ENCODE measurements around the gene OPRD1.
"Not testable (repeated sequence)": the region's sequence is repeated elsewhere in the genome, so short reads cannot be mapped to it uniquely, and the experiment has no call there.

The OPRD1 gene

DNA sequence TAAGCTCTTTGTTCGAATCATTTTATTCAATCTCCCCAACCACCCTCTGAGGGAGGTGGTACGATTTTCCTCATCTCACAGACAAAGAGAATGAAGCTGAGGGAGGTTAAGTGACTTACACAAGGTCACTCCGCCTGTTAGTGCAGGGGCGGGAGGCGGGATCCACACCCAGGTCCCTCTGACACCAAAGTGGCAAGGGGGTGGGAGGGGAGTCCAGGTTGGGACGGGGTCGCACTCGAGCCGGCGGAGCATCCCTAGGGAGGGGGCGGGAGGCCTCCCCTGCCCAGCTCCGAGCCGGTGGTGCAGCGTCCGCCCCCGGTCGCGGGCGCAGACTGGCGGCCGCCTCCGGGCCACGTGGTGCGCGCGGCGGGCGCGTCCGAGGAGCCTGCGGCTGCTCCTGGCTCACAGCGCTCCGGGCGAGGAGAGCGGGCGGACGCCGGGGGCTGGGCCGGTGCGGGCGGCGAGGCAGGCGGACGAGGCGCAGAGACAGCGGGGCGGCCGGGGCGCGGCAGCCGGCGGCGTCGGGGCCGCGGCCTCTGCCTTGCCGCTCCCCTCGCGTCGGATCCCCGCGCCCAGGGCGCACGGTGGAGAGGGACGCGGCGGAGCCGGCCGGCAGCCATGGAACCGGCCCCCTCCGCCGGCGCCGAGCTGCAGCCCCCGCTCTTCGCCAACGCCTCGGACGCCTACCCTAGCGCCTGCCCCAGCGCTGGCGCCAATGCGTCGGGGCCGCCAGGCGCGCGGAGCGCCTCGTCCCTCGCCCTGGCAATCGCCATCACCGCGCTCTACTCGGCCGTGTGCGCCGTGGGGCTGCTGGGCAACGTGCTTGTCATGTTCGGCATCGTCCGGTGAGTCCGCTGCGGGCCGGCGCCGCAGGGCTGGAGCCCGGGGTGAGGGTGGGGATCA, at the start of gene OPRD1:
Gene OPRD1, plus strand, starts transcription at position 405 of the 903 bp plus-strand sequence. Its CDS starts 214 bp downstream, at position 619.
- DNase-seq = no peak

DNA sequence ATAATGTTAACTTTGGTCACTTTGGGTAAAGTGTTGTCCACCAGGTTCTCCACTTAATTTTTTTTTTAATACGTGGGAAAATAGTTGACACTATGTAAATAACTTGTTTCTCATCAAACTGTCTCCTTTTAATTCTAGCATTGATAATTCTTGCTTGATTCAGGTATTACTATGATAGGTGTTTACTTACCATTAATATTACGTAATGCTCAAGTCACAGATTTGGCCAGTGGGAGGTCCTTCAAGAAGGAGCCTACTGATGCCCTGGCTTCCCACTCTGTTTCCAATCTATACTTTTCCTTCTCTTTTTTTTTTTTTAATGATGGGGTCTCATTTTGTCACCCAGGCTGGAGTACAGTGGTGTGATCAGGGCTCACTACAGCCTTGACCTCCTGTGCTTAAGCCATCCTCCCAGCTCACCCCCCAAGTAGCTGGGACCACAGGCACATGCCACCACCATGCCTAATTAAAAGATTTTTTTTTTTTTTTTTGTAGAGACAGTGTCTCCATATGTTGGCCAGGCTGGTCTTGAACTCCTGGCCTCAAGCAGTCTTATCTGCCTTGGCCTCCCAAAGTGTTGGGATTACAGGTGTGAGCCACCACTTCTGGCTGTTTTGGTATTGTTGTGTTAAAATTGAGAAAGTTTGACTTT, 45.3 kb upstream of the OPRD1 start:
- no peak for DNase-seq

DNA sequence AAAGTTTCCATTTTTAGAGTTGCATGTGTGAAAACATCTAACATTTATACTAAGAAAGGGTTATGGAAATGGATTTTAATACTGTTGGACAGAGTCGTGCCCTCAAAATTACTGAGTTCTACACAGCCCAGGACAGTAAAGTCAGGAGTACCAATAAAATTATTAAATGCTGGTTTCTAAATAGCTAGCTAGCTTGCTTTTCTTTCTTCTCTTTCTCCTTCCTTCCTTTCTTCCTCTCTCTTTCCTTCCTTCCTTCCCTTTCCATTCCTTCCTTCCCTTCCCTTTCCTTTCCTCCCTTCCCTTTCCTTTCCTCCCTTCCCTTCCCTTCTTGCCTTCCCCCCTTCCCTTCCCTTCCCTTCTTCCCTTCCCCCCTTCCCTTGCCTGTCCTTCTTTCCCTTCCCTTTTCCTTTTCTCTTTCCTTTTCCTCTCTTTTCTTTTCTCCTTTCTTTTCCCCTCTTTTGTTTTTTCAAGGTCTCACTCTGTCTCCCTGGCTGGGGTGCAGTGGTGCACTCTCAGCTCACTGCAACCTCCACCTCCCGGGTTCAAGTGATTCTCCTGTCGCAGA, 41.3 kb upstream of the OPRD1 start:
- DNase-seq = no peak

DNA sequence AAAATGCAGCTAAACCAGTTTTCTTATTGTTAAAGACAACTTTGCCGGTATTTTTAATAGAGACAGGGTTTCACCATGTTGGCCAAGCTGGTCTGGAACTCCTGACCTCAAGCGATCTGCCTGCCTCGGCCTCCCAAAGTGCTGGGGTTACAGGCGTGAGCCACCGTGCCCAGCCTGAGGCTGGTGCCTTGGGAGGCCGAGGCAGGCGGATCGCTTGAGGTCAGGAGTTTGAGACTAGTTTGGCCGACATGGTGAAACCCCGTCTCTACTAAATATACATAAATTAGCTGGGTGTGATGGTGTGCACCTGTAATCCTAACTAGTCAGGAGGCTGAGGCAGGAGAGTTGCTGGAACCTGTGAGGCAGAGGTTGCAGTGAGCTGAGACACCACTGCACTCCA, 40.0 kb upstream of the OPRD1 start:
- not testable (repeated sequence) for DNase-seq

DNA sequence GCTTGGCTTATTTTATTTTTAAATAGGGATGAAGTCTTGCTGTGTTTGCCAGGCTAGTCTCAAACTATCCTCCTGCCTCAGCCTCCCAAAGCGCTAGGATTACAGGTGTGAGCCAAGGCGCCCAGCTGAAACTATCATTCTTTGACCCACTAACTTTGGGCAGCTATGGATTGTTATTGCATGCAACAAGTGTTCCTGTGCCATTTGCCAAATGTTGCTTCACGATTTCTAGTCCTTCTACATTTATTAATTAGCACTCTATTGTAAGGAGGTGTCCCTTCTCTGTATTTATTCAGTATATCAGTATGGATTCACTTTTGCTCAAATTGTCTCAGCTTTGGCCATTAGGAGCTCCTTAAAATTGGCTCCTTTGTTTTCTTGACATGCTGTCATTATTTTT, 38.9 kb upstream of the OPRD1 start:
- DNase-seq = no peak

DNA sequence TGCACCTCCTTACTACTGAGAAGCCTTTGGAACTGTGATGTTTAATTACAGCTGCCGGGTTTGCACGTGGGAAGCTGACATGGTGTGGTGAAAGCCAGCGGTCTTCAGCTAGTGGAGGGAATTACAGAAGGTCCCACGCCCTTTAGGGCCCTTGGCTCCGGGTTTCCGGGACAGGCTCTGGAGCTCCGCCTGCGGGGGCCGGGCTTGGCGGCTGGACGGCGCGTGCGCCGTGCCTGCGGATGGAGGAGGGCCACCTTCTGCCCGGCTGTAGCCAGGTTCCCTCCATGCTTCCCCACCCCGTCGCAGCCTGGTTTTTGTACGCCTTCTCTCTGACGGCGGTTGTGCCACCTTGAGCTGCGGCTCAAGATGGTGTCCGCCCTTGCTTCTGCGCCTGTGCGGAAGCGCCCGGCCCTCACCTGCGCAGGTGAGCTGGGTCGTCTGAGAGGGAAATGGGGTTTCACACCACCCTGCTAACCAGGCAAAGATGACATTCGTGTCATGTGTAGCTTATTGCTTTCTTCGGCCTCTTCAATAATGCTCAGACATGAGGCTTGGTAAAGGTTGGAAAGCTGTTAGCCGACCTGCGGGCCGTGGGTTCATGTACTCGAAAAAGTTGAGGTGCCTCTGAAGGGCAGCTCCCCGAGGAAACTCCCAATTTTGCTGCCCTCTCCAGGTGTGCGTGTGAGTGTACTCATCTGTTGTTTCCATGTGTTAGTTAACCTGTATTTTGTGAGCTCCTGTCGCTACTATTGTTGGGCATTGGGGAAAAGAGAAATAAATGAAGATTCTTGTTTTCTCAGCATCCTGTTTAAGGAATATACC, 36.6 kb upstream of the OPRD1 start:
- peak; percentile 86 for DNase-seq

DNA sequence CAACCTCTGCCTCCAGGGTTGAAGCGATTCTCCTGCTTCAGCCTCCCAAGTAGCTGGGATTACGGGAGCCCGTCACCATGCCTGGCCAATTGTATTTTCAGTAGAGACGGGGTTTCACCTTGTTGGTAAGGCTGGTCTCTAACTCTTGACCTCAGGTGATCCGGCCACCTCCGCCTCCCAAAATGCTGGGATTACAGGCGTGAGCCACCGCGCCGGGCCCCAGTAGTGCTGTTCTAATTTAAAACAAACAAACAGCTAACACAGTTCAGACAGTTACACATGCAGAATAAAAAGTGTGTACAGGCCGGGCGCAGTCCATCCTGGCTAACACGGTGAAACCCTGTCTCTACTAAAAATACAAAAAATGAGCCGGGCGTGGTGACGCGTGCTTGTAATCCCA, 35.6 kb upstream of the OPRD1 start:
- no peak for DNase-seq

DNA sequence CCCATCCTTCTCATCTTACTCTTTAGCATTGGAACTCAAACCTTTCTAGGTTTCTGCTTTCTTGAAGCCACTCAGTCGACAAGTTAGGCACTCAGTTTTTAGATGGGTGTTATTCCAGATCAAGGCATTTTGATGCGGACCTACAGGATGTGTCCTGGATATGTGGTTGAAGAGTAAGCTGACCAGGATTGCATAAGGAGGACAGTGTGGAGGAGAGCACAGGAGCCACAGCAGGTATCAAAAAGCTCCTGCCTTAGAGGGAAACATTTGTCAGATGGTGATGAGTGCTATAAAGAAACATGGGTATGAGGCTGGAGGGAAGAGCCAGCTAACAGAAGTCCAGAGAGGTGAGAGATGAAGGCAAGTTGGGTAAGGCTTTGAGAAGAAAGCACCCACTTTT, 33.9 kb upstream of the OPRD1 start:
- no peak for DNase-seq

DNA sequence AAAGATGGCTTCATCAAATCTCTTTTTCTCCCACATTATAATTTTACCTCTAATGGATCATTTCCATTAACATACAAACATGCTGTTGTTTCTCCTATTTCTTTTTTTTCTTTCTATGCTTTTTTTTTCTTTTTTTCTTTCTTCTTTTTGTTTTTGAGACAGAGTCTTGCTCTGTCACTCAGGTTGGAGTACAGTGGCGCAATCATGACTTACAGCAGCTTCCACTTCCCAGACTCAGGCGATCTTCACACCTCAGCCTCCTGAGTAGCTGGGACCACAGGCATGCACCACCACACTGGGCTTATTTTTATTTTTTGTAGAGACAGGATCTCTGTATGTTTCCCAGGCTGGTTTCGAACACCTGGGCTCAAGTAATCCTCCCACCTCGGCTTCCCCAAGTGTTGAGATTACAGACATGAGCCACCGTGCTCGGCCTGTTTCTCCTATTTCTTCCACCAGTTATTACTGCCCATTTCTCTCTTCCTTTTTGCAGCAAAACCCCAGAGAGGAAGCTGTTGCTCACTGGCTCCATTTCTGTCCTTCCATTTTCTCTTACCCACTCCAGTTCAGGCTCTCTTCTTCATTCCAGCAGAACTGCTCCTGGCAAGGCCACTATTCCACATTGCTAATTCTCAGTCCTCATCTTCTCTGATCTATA, 32.1 kb upstream of the OPRD1 start:
- no peak for DNase-seq

DNA sequence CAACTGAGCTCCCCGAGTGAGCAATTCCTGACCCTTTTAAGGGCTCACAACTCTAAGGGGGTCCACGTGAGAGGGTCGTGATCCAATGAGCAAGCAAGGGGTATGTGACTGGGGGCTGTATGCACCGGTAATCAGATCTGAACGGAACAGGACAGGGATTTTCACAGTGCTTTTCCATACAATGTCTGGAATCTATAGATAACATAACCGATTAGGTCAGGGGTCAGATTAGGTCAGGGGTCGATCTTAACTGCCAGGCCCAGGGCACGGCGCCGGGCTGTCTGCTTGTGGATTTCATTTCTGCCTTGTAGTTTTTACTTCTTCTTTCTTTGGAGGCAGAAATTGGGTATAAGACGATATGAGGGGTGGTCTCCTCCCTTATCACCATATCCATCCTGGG, 30.7 kb upstream of the OPRD1 start:
- no peak for DNase-seq

DNA sequence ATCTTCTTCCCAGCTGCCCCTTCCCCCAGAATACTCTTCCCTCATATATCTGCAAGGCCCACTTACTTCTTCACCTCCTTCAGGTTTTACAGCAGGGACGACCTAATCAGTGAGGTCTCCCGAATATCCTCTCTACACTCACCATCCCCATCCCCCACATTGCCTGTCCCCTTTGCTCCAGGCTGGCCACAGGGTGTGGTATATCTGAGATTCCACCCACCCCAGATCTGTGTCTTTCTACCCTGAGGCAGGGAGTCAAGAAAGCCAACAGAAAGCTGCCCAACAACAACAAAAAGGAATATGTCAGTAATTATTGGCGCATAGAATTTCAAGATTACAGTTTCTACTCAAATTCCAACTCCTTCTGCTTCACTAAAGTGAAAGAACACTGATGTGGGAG, 30.0 kb upstream of the OPRD1 start:
- no peak for DNase-seq

DNA sequence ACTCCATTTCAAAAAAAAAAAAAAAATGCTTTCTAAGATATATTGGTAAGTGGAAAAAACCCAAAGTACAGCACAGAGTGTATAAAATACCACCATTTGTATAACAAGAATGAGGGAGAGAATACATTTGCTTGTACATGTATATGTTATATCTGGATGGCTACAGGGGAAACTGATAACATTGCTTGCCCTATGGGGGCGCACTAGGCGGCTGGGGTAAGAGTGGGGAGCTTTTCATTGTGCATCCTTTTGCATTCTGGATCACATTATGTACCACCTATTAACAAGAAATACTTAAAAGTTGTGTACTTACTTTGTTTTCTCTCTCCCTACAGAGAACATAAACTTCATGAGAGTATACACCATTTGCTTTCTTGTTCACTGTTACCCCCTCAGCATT, 28.6 kb upstream of the OPRD1 start:
- DNase-seq = no peak

DNA sequence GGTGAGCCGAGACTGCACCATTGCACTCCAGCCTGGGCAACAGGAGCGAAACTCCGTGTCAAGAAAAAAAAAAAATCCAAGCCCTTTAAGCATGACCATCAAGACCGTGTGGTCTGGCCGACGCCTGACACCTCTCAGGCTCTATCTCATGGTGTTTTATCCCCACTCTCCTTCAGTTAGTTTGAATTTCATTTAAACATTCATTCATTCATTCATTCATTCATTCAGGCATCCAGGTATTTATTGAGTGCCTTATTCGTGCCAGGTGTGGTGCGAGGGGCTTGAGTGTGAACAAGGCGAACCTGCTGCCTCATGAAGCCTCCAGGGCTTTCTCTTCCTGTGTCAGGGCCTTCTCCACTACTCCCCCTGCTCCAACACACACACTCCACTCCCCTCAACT, 22.6 kb upstream of the OPRD1 start:
- no peak for DNase-seq

DNA sequence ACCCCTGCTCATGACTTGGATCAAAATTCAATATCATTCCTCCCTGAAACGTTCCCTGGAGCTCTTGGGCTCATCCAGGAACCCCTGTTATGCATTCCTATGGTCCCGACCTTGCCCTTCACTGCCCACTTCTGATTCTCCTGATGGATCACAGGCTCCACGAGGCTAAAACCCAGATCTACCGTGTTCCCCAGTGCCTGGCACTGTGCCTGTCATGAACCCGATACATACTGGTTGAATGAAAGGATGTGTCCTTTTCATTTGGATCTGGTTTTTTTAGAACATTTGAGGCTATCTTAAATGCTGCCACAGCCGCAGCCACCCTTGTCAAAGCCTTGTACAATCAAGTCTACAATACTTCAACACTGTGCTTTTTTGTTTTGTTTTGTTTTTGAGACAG, 22.2 kb upstream of the OPRD1 start:
- no peak for DNase-seq

DNA sequence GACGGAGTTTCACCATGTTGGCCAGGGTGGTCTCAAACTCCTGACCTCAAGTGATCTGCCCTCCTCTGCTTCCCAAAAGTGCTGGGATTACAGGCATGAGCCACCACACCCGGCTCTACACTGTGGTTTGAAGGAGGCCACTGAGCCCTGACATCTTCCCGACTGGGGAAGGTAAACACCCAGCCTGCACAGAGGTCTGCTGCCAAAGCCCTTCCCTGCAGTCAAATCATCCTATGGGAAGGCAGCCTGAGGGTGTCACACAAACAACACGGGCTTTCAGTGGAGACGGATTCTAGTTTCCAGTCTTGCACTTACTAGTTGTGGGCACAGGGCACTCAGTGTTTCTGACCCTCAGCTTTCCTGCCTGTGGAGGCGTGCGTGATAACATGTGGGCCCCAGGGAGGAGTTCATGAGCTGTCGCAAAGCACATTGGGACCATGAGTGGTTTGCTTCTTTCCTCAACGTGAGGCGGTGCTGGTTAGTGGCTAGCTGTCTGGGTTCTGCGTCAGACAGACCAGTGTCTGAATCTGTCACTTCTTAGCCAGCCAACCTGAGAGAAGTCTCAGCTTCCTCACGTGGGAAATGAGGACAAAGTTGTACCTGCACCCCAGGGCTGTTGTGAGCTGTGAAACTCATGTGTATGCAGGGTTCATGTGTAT, 21.5 kb upstream of the OPRD1 start:
- no peak for DNase-seq

DNA sequence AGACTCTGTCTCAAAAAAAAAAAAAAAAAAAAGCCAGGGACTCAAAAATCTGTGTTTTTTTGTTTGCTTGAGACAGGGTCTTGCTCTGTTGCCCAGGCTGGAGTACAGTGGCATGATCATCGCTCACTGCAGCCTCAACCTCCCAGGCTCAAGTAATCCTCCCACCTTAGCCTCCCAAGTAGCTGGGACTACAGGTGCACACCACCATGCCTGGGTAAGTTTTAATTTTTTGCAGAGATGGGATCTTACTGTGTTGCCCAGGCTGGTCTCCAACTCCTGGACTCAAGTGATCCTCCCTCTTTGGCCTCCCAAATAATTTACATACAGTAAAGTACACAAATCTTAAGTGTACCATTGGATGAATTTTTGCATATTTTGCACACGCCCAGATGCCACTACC, 20.0 kb upstream of the OPRD1 start:
- not testable (repeated sequence) for DNase-seq

DNA sequence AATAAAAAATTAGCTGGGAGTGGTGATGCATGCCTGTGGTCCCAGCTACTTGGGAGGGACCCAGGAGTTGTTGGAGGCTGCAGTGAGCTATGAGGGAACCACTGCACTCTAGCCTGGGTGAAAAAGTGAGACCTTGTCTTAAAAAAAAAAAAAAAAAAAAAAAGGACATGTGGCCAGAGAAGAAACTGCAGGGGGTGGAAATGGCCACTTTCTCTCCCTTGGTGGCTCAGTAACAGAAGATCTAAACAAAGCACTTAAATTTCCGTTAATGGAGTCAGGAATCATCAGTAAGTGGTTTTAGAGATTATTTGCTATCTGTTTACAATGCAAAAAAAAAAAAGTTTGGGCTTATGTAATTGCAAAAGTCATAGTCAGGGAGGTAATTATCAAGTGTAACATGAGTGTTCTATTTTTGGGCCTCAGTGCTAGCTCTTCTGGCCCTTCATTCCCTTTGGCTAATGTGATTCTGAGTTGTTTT, 19.3 kb upstream of the OPRD1 start:
- no peak for DNase-seq

DNA sequence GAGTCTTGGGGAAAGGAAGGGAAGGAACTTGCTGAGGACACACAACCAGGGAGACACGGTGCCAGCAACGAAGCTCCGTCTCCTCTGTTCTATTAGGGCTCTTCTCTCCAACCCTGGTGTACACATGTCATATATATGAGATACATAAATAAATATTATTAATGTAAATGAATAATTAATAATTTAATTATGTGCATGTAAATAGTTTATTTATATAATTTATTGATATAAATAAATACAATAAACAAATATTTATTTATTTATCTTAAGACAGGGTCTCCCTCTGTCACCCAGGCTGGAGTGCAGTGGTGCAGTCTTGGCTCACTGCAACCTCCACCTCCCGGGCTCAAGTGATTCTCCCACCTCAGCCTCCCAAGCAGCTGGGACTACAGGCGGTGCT, 17.4 kb upstream of the OPRD1 start:
- DNase-seq = not testable (repeated sequence)

DNA sequence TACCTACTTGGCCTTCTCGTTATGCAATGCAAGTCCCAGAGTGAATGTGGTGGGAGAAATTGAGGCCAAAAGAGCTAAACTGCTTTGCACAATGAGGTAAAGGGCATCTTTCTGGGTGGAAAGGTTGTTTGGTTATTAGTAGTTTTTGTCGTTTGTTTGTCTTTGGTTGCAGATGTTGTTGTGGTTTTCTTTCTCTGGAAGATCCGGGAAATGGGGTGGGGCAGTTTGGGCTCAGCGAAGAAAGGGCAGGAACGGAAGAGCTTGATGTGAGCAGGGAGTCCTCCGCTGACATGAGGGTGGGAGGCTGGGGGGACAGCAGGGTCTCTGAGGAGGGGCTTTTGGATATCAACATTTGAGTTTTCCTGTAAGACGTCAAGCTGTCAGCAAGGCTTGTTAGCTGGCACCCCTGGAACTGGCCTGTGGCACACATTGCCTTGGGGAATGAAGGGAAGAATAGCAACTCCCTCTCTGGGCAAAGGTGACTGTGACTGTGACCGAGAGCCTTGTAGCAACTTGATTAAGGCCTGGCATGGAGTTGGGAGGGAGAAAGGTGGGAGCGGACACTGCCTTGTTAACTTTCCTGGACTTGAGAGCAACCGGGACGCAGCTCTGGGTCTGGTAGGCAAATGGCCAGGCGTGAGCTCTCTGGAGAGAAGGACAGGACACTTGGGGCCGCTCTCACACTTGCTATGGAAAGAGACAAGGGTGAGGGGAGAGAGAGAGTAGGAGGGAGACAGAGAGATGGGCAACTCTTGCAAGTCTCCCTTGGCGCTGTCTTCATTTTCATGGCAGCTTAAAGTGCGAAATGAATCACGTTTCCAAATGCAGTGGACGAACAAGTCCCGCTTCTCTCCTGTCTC, 15.4 kb upstream of the OPRD1 start:
- no peak for DNase-seq

DNA sequence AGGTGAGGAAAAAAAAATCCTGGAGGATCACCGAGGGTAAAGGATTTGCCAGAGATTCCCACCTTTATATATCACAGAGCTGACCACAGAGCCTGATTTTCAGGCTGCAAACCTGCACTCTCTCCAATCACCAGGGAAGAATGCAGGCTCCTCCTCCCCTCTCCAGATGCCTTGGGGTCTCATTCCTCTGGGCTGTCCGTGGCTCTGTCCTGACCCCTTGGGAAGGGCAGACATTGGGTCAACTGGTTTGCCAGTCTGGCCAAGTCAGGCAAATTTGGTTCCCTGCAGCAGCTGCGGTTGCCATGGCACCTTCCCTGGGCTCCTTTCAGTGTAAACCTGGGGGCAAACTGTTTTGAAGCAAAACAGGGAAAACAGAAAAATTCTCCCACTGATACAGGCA, 11.6 kb upstream of the OPRD1 start:
- no peak for DNase-seq

DNA sequence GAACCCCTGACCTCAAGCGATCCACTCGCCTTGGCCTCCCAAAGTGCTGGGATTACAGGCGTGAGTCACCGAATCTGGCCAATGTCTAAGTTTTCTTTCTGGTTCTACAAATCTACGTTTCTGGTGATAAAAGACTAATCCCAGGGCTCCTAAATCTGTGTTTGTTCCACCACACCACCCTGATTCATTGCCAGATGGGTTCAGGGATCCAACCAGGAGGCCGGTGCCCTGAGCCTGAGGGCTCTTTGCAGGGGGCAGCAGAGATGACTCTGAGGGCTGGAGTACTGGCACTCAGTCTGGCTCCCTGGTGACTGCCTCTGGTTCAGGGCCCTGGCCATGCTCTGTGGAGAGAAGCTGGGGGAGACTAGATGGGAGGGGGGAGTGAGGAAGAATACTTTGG, 10.5 kb upstream of the OPRD1 start:
- no peak for DNase-seq

Data from left hindlimb (tissue), 1 donor.